Activated CD4-positive, alpha-beta memory T cell treated with anti-CD3 and anti-CD28 coated beads, Interleukin-2, amount 10 ng/mL, durations not matched to agents 7 days and 5 days (primary cell): ENCODE results near the gene DOK3. TPM values are rescaled to one million over a fixed set of nuclear protein-coding genes. Genes with fewer than 3 reads are reported as not detected.
A peak's percentile ranks its signal among the peaks of the same experiment; 100 is the strongest.

Experiments
- CTCF ChIA-PET: fragments of 350-600 bp; sonication (Branson Sonifier 250); formaldehyde crosslinking; loops from one replicate; lab custom pipeline; 2021; ENCODE audit warnings: antibody characterized with exemption, inconsistent platforms; lab: Charles Lee
- POLR2A ChIA-PET: fragments of 350-600 bp; sonication (Branson Sonifier 250); formaldehyde crosslinking; loops from one replicate; lab custom pipeline; 2021; ENCODE audit warnings: antibody characterized with exemption; lab: Charles Lee
- DNase-seq: peaks from one replicate; pipeline ENCODE4 v3.0.0-alpha.2; 2020
- H3K27ac Mint-ChIP-seq: one replicate; pipeline ENCODE4 v1.8.0; 2021; ENCODE audit warnings: mild to moderate bottlenecking, mixed read lengths
- H3K27me3 Mint-ChIP-seq: one replicate; pipeline ENCODE4 v1.8.0; 2021; ENCODE audit warnings: mixed read lengths
- H3K36me3 Mint-ChIP-seq: one replicate; pipeline ENCODE4 v1.8.0; 2021; ENCODE audit warnings: low read depth, mixed read lengths
- H3K4me1 Mint-ChIP-seq: one replicate; pipeline ENCODE4 v1.8.0; 2021; ENCODE audit warnings: mixed read lengths
- H3K4me3 Mint-ChIP-seq: one replicate; pipeline ENCODE4 v1.8.0; 2021; ENCODE audit warnings: mild to moderate bottlenecking, mixed read lengths
- H3K9me3 Mint-ChIP-seq: one replicate; pipeline ENCODE4 v1.8.0; 2021; ENCODE audit warnings: mixed read lengths
- total RNA-seq, 2 experiments: library from RNA; stranded (reverse); gene quantifications; one replicate each; pipeline ENCODE4 v1.2.3, GENCODE V29; 2021

Gene DOK3
- total RNA-seq, 2 experiments from 2014 or later: 2.4 TPM

- no peak overlapping the region for H3K4me3 Mint-ChIP-seq
- ChIA-PET POLR2A (no interaction called here), CTCF (interaction anchor here (2.0 kb wide), 1 partner anchor 18 kb away, joined by 6 read pairs; no protein-coding TSS in a partner anchor)
- H3K9me3 Mint-ChIP-seq: no peaks in the 10 kb centered on the region
- H3K27me3 Mint-ChIP-seq: no peaks in the 10 kb centered on the region
- H3K36me3 Mint-ChIP-seq: peaks cover 49% of the 10 kb centered on the region
- H3K27ac Mint-ChIP-seq: no peak overlapping the region
- H3K4me1 Mint-ChIP-seq: peaks cover 50% of the 10 kb centered on the region
- DNase-seq: no peak
Measured at GRCh38 chr5:177519463-177520235, 10.0 kb upstream of the DOK3 start.

- ChIA-PET POLR2A (interaction anchor here (0.9 to 2.1 kb wide), 13 partner anchors 10 to 688 kb away, joined by 3 to 12 read pairs (median 4); partner anchors contain the start of genes HNRNPAB, LMAN2, PDLIM7 and TMED9), CTCF (interaction anchor here (1.1 to 3.1 kb wide), 5 partner anchors 15 to 206 kb away, joined by 3 to 21 read pairs (median 3); partner anchors contain the start of gene PDLIM7)
- Mint-ChIP-seq H3K4me1 (peaks cover 53% of the 10 kb centered on the region), H3K9me3 (no peaks in the 10 kb centered on the region), H3K27me3 (no peaks in the 10 kb centered on the region), H3K27ac (peak within 1 kb of the TSS; percentile 81), H3K36me3 (peaks cover 59% of the 10 kb centered on the region), H3K4me3 (peak within 1 kb of the TSS; percentile 90)
- DNase-seq: peak; percentile 97
Measured at GRCh38 chr5:177516601-177517568, 7.3 kb upstream of the DOK3 start, which contains the start of gene DDX41. Gene DDX41 (minus strand): TSS chr5:177516961. CDS start chr5:177516945, 16 bp downstream.

- Mint-ChIP-seq H3K36me3 (peaks cover 62% of the 10 kb centered on the region), H3K4me3 (peak overlapping the region; percentile 90), H3K27ac (peak overlapping the region; percentile 45), H3K4me1 (peaks cover 42% of the 10 kb centered on the region), H3K9me3 (no peaks in the 10 kb centered on the region), H3K27me3 (no peaks in the 10 kb centered on the region)
- ChIA-PET CTCF (interaction anchor here (0.7 to 3.1 kb wide), 3 partner anchors 14 to 22 kb away, joined by 3 to 21 read pairs (median 9); partner anchors contain the start of gene PDLIM7), POLR2A (interaction anchor here (0.8 to 2.1 kb wide), 11 partner anchors 14 to 509 kb away, joined by 3 to 7 read pairs (median 4); partner anchors contain the start of genes LMAN2, MXD3, TMED9 and UIMC1)
- no peak for DNase-seq
Measured at GRCh38 chr5:177515580-177515979, 6.0 kb upstream of the DOK3 start.

GRCh38 chr5:177514541-177514940 is 4.9 kb upstream of the DOK3 start:
- no peak for DNase-seq
- Mint-ChIP-seq H3K4me3 (peak overlapping the region; percentile 90), H3K27ac (no peak overlapping the region), H3K9me3 (no peaks in the 10 kb centered on the region), H3K36me3 (peaks cover 54% of the 10 kb centered on the region), H3K4me1 (peaks cover 34% of the 10 kb centered on the region), H3K27me3 (no peaks in the 10 kb centered on the region)
- POLR2A ChIA-PET: interaction anchor here (1.0 kb wide), 1 partner anchor 38 kb away, joined by 3 read pairs; no protein-coding TSS in a partner anchor
- CTCF ChIA-PET: interaction anchor here (1.3 kb wide), 1 partner anchor 13 kb away, joined by 4 read pairs; no protein-coding TSS in a partner anchor

GRCh38 chr5:177513500-177513899 is 3.9 kb upstream of the DOK3 start:
- H3K4me1 Mint-ChIP-seq: peaks cover 31% of the 10 kb centered on the region
- no peaks in the 10 kb centered on the region for H3K9me3 Mint-ChIP-seq
- H3K36me3 Mint-ChIP-seq: peaks cover 50% of the 10 kb centered on the region

GRCh38 chr5:177512736-177513380 is 3.2 kb upstream of the DOK3 start:
- no peak overlapping the region for H3K27ac Mint-ChIP-seq
- peaks cover 31% of the 10 kb centered on the region for H3K4me1 Mint-ChIP-seq
- H3K36me3 Mint-ChIP-seq: peaks cover 50% of the 10 kb centered on the region
- DNase-seq: no peak
- no peaks in the 10 kb centered on the region for H3K27me3 Mint-ChIP-seq
- no peak overlapping the region for H3K4me3 Mint-ChIP-seq
- H3K9me3 Mint-ChIP-seq: no peaks in the 10 kb centered on the region
- ChIA-PET POLR2A (no interaction called here), CTCF (no interaction called here)

More at GRCh38 chr5:177513500-177513899, 3.9 kb upstream of the DOK3 start:
- H3K27me3 Mint-ChIP-seq: no peaks in the 10 kb centered on the region
- POLR2A ChIA-PET: no interaction called here
- H3K27ac Mint-ChIP-seq: no peak overlapping the region
- no peak for DNase-seq
- H3K4me3 Mint-ChIP-seq: no peak overlapping the region
- CTCF ChIA-PET: interaction anchor here (1.3 kb wide), 1 partner anchor 12 kb away, joined by 4 read pairs; no protein-coding TSS in a partner anchor

GRCh38 chr5:177511796-177512675 is 2.4 kb upstream of the DOK3 start:
- Mint-ChIP-seq H3K27me3 (no peaks in the 10 kb centered on the region), H3K36me3 (peaks cover 50% of the 10 kb centered on the region), H3K9me3 (no peaks in the 10 kb centered on the region), H3K4me1 (peaks cover 27% of the 10 kb centered on the region), H3K4me3 (no peak overlapping the region), H3K27ac (no peak overlapping the region)
- POLR2A ChIA-PET: no interaction called here
- CTCF ChIA-PET: no interaction called here
- DNase-seq: no peak

GRCh38 chr5:177511181-177511580 is 1.6 kb upstream of the DOK3 start:
- Mint-ChIP-seq H3K4me1 (peaks cover 20% of the 10 kb centered on the region), H3K4me3 (no peak overlapping the region), H3K9me3 (no peaks in the 10 kb centered on the region), H3K36me3 (peaks cover 44% of the 10 kb centered on the region), H3K27me3 (no peaks in the 10 kb centered on the region), H3K27ac (peak overlapping the region; percentile 16)
- DNase-seq: no peak
- CTCF ChIA-PET: no interaction called here
- POLR2A ChIA-PET: interaction anchor here (0.5 kb wide), 1 partner anchor 10 kb away, joined by 3 read pairs; no protein-coding TSS in a partner anchor

- H3K4me3 Mint-ChIP-seq: no peak overlapping the region
- H3K9me3 Mint-ChIP-seq: no peaks in the 10 kb centered on the region
- no peak for DNase-seq
- no peak overlapping the region for H3K27ac Mint-ChIP-seq
- peaks cover 14% of the 10 kb centered on the region for H3K4me1 Mint-ChIP-seq
- POLR2A ChIA-PET: interaction anchor here (0.5 kb wide), 1 partner anchor 9 kb away, joined by 3 read pairs; no protein-coding TSS in a partner anchor
- CTCF ChIA-PET: interaction anchor here (1.1 kb wide), 1 partner anchor 10 kb away, joined by 4 read pairs; no protein-coding TSS in a partner anchor
- peaks cover 39% of the 10 kb centered on the region for H3K36me3 Mint-ChIP-seq
- no peaks in the 10 kb centered on the region for H3K27me3 Mint-ChIP-seq
Measured at GRCh38 chr5:177510567-177511053, 984 bp upstream of the DOK3 start.

- Mint-ChIP-seq H3K4me1 (peaks cover 9% of the 10 kb centered on the region), H3K9me3 (no peaks in the 10 kb centered on the region), H3K27me3 (no peaks in the 10 kb centered on the region), H3K4me3 (no peak overlapping the region), H3K36me3 (peaks cover 34% of the 10 kb centered on the region), H3K27ac (no peak overlapping the region)
- CTCF ChIA-PET: interaction anchor here (1.1 kb wide), 1 partner anchor 9 kb away, joined by 4 read pairs; no protein-coding TSS in a partner anchor
- no peak for DNase-seq
- POLR2A ChIA-PET: interaction anchor here (1.2 kb wide), 1 partner anchor 158 kb away, joined by 4 read pairs; the partner anchor contains the start of gene LMAN2
Measured at GRCh38 chr5:177509991-177510566, 453 bp upstream of the DOK3 start.
